DMS53 (cell line): Measurements from ENCODE around the gene KCNJ6.

Experiments used
- DNase-seq: peaks from one replicate; lab custom pipeline; 2025; lab: John Stamatoyannopoulos, UW

Gene KCNJ6

DNA sequence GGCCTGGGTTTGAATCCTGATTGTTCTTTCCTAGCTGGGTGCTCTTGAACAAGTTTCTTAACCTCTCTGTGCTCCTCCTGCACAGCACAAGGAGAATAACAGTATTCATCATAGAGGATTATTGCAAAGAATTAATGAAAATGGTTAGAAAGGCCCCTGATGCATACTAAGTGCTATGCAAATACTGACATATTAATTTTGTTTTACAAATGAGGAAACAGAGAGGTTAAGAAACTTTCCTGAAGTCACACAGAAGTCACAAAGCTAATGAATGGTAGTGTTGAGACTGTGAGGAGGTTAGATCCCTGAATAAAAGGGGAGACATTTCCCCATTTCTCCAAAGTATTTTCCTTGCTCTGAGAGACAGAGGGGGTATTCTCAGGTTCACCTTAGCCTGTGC, 99.0 kb downstream of the KCNJ6 start:
- no peak for DNase-seq

- DNase-seq = no peak
These were observed 100.4 kb downstream of the KCNJ6 start for GRCh38 chr21:37815893-37816292.

- DNase-seq = no peak
These were observed 104.5 kb downstream of the KCNJ6 start for GRCh38 chr21:37811711-37812110.

- DNase-seq = no peak
These were observed 108.0 kb downstream of the KCNJ6 start for GRCh38 chr21:37808261-37808660.

DNA sequence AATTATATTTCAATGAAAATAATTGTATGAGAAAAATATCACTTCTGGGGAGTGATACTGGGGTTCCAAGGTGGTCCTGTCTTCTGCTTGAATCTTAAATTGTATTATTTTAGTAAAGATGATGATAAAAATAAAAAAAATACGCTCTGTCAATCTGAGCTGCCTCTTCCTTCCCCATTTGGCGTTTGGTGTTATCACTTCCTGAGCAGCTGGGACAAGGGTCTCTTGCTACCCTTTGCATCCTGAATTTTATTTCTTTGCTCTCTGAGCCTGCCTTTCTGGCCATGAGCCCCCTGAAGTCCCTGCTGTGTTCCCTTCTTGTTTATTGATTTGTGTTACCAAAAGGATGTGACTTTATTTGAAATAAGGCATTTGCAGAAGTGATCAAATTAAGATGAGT, 111.0 kb downstream of the KCNJ6 start:
- no peak for DNase-seq

- DNase-seq = no peak
These were observed 112.3 kb downstream of the KCNJ6 start for GRCh38 chr21:37804001-37804400.

- no peak for DNase-seq
These were observed 113.1 kb downstream of the KCNJ6 start for GRCh38 chr21:37803101-37803651.

GRCh38 chr21:37800456-37801061, 115.7 kb downstream of the KCNJ6 start:
- no peak for DNase-seq

- no peak for DNase-seq
These were observed 116.2 kb downstream of the KCNJ6 start for GRCh38 chr21:37800057-37800455.

DNA sequence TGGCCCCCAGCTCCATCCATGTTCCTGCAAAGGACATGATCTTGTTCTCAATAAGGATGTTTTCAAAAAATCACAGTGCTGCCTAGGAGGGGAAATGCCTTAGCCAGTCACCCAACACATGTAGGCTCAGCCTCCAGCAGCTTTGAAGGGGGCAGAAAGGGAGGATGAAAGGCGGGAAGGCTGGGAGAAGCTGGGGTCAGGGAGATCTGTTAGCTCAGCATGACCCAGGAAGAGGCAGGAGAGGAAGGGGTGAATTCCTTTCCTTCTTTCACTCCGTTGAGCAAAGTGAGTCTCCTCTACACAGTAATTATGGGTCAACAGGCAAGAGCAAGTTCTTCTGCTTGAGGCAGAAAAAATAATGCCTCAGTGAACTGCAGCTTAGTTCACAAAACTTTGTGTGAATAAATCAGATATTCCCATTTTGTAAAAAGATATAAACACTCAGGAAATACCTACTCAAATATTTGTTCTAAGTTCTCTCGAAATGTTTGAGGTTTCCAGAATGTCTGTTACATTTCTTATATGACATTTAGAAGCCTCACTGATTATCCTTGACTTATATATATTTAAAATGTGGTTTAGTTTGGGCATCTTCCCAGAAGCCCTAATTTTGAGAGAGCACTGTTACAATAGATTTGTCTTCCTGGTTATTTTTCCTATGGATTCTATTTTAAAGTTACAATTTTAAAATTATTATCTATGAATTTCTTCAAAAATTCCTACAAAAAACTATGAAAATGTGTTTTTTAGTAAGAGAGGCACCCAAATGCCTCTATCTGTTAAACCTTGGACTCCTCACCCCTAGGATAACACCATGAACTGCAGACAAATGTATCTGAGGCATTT, 116.8 kb downstream of the KCNJ6 start:
- no peak for DNase-seq

DNA sequence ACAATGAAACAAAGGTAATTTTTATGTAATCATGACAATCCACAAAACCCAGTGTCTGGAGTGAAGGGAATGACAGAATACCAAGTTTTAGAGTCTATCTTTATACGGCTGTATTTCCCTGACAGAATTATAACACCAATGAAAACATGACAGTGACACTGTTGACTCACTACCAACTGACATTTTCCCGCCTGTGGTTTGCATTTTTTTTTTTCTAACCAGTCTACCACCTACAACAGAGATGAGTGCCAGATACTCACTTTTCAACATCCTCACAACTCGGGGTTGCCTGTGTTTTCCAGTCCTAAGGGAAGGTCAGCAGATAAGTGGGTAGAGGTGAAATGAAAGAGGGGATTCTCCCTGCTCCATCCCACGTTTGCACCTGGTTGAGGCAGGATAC, 118.9 kb downstream of the KCNJ6 start:
- no peak for DNase-seq

- no peak for DNase-seq
These were observed 120.2 kb downstream of the KCNJ6 start for GRCh38 chr21:37796011-37796410.

DNA sequence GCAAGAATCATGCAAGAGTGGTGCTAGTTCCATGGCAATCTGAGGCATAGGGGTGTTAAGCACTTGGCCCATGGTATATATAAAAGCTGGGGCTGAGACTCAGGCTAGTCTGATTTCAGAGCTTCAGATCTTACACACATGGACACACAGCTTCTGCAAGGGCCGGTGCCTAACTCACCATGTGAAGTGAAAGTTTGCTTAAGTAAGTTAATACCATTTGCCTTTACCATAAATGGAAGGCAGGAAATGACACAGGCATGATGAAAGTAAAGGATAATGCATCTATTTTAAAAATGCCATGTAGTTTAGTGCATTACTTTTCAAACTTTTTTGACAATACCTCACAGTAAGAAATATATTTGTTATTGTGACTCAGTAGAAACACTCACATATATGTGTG, 122.6 kb downstream of the KCNJ6 start:
- no peak for DNase-seq

DNA sequence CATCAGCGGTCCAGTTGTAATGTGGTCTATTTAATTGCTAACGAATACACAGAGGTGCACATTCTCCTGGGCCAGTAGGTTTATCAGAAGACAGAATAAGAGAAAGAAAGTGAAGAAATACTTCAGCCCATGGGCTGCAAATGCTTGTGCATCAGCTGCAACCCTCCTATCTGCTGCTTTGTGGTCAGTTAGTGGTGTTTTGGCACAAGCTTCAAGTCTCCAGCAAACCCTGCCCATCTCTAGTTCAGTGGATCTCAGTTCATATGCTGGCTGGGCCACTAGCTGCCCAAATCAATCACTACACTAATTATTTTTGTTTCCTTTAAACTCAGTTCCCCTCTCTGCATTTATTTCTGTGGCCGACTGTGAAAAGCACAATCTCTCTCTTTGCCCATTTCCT, 124.2 kb downstream of the KCNJ6 start:
- DNase-seq = no peak

DNA sequence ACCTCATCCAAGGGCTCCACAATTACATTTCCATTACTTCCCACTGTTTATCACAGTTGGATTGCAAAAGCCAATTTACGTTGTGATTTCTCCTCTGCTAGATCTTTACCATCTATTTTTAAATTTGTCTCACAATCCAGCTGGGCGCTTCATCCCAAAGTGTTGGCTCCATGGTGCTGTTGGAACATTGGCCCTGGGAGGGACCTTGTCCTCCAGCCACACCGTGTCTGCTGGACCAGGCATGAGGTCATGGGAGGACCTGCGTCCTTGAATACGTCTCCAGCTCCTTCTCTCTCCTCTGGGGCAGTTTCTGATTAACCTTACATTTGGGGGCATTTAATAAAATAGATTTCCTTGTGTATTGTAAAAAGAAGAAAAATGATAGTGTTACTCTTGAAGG, 125.4 kb downstream of the KCNJ6 start:
- DNase-seq = no peak

DNA sequence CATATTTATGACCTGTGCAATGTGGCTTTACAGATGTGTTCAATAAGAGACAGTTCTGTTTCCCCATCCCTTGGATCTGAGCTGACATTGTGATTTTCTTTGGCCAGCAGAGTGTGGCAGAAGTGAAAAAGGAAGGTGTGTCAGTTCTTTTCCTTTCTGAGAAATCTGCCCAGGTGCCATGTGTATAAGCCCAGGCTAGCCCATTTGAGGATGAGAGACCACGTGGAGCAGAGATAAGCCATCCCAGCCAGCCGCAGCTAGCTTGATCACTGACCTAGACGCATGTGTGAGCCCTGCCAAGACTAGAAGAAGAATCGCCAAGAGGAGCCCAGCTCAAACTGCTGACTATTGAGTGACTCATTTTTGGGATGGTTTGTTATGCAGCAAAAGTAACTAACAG, 127.8 kb downstream of the KCNJ6 start:
- no peak for DNase-seq

DNA sequence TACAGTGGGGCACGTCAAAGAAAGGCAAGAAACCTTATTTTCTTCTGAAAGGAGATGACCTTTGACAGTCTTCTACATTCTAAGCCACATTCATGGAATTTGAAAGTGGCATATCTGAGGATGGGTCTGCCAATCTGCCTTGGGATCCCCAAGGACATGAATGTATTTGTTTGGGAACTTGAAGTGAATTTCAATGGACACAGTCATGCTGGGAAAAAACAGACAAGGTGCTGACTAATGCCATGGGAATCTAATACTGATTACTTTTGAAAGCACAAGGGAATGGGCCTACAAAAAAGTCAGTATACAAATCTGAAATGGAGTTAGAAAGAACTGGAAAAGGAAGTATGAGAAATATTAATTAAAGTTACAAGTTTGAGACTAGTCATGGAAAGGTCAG, 128.8 kb downstream of the KCNJ6 start:
- DNase-seq = no peak

DNA sequence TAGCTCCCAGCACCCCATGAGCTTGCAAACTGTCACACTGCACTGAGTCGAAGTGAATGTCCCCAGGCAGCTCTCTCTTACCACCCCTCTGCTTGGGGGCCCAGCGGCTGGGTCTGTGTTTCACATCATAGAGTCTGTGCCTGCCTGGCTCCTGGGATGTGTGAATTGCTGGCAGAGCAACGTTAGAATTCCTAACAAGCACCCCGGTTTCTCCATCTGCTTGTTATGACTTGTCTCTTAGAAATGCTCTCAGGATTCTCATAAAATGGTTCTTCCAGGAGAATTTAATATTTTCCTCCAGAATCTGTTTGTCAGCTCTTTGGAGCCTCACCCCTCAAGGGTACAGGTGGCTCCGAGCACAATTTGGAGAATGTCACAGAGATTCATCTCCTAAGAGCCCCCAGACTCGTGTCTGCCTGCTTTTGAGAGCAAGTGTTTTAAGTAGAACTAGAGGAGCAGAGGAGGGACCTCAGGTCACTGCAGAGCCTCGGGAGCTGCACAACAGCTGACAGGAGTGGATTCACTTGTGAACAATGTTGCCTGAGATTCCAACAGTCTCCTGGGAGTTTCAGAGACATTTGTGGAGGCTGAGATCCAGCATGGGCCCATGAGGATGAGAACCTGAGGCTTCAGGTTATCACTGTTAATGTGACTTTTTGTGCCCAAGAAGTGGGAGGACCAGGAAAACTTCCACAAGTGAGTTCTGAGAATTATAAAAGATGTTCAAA, 131.5 kb downstream of the KCNJ6 start:
- DNase-seq = no peak

DNA sequence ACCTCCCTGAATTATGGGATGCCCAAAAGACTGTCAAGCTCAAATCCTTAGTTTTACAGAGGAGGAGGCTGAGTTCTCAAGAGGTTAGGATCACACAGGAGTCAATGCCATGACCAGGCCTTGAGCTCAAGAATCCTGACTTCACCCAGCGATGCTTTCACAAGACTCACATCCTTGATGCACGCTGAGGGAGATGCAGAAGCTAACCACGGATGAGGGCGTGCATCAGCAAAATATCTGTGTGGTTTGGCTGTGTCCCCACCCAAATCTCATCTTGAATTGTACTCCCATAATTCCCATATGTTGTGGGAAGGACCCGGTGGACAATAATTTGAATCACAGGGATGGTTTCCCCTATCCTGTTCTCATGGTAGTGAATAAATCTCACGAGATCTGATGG, 133.2 kb downstream of the KCNJ6 start:
- no peak for DNase-seq

DNA sequence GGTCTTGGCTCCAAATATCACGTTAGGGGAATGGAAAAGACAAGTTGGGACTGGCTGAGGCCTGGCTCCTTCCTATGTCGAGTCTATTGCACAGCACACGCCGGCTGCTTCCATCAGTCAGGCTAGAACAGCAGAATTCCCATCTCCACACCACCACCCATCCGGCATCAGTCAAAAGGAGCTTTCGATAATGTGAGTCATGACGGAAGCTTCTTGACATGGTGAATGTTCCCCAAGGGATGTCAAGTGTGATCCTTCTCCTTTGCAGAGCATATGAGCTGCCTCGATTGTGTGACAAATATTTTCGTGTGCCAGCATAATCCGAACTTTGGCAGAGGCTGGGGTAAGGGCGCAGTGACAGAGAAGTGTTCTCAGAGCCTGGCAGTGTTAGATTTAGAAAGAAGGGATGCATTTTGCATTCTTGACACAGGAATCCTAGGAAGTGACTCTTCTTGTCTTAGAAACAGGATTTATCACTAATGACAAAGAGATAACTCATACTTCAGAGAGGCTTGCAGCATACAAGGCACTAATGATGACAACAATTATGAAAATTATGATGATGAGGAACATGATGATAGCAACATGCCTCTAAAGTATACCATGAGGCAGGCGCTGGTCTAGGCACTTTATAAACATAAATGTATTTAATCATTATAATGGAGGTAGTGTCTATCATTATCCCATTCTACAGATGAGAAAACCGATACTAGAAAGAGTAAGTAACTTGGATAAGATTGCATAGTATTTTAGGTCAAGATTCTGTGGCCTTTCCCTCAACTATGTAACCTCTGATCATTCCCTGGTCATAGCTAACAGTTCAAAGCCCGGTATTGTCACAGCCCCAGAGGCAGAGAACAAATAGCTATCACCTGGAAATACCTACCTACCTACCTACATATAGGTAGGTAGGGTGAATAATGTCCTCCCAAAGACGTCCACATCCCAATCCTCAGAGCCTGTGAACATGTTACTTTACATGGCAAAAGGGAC, 135.0 kb downstream of the KCNJ6 start:
- DNase-seq = no peak

DNA sequence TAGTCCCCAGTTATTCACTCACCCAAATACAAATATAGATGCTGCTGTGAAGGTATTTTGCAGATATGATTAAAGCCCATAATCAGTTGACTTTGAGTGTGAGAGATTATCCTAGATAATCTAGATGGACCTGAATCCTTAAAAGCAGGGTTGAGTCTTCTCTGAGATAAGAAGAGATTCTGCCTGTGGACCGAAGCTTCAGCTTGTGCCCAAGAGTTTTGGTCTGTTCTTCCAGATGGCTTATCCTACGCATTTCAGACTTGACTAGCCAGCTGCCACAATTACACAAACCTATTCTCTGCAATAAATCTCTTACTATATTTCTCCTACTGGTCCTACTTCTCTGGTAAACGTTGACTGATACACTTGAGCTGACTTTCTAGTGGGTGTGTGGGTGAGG, 145.1 kb downstream of the KCNJ6 start:
- DNase-seq = no peak

- DNase-seq = no peak
These were observed 145.8 kb downstream of the KCNJ6 start for GRCh38 chr21:37770461-37770860.
